ENCODE data around the gene GTF2A1L. TPM values are rescaled to one million over a fixed set of nuclear protein-coding genes. Genes with fewer than 3 reads are reported as not detected.
"Not testable (repeated sequence)": the region's sequence is repeated elsewhere in the genome, so short reads cannot be mapped to it uniquely, and the experiment has no call there.

GTF2A1L gene
- total and polyA plus RNA-seq, 3 donors from 2014 or later: 24.4 to 99.0 (median 36.1) TPM

- DNase-seq: no peak
- TF ChIP-seq POLR2A (IDR thresholded peaks at IDR 0.05): no peak
- TF ChIP-seq, protein P1, sequence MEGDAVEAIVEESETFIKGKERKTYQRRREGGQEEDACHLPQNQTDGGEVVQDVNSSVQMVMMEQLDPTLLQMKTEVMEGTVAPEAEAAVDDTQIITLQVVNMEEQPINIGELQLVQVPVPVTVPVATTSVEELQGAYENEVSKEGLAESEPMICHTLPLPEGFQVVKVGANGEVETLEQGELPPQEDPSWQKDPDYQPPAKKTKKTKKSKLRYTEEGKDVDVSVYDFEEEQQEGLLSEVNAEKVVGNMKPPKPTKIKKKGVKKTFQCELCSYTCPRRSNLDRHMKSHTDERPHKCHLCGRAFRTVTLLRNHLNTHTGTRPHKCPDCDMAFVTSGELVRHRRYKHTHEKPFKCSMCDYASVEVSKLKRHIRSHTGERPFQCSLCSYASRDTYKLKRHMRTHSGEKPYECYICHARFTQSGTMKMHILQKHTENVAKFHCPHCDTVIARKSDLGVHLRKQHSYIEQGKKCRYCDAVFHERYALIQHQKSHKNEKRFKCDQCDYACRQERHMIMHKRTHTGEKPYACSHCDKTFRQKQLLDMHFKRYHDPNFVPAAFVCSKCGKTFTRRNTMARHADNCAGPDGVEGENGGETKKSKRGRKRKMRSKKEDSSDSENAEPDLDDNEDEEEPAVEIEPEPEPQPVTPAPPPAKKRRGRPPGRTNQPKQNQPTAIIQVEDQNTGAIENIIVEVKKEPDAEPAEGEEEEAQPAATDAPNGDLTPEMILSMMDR (IDR thresholded peaks at IDR 0.05): no peak
- Histone ChIP-seq H3K4me1 (no peaks in the 10 kb centered on the region), H3K4me3 (no peak overlapping the region), H3K9me3 (no peaks in the 10 kb centered on the region), H3K27me3 (no peaks in the 10 kb centered on the region), H3K27ac (no peak overlapping the region), H3K36me3 (ENCODE audit: low read depth, missing control alignments) (no peaks in the 10 kb centered on the region)
- intact Hi-C loops (cut with DNase I; ENCODE audit: low total_unique reads): no loop called here
- 86 to 97% methylated on average over 2 of the region's 2 CpGs for WGBS, 2 donors
Measured at GRCh38 chr2:48619526-48619925, 1.9 kb downstream of the GTF2A1L start.

DNA sequence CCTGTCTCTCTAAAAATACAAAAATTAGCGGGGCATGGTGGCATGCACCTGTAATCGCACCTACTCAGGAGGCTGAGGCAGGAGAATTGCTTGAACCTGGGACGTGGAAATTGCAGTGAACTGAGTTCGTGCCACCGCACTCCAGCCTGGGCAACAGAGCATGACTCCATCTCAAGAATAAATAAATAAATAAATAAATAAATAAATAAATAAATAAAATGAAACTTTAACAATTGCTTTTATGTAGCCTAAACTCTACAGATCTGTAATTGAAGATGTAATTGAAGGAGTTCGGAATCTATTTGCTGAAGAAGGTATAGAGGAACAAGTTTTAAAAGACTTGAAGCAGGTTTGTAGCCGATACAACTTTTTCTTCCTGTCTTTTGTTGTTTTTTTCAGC lies 2.9 kb downstream of the GTF2A1L start:
- H3K9me3 ChIP-seq: no peaks in the 10 kb centered on the region
- H3K27ac ChIP-seq: no peak overlapping the region
- no peaks in the 10 kb centered on the region for H3K36me3 ChIP-seq (ENCODE audit: low read depth, missing control alignments)
- no peak overlapping the region for H3K4me3 ChIP-seq
- intact Hi-C loops (cut with DNase I; ENCODE audit: low total_unique reads): no loop called here
- TF ChIP-seq, protein P1 (IDR thresholded peaks at IDR 0.05): no peak
- TF ChIP-seq POLR2A (IDR thresholded peaks at IDR 0.05): no peak
- 94 to 95% methylated on average over 7 of the region's 7 CpGs for WGBS, 2 donors
- DNase-seq: no peak
- H3K27me3 ChIP-seq: no peaks in the 10 kb centered on the region
- no peaks in the 10 kb centered on the region for H3K4me1 ChIP-seq

GRCh38 chr2:48622691-48623090 lies 5.0 kb downstream of the GTF2A1L start:
- DNase-seq; H3K4me1 ChIP-seq; H3K27me3 ChIP-seq; H3K9me3 ChIP-seq; intact Hi-C loops (cut with DNase I; ENCODE audit: low total_unique reads); H3K4me3 ChIP-seq; H3K36me3 ChIP-seq (ENCODE audit: low read depth, missing control alignments); H3K27ac ChIP-seq: not testable (repeated sequence)
- 87 to 90% methylated on average over 5 of the region's 5 CpGs for WGBS, 2 donors

DNA sequence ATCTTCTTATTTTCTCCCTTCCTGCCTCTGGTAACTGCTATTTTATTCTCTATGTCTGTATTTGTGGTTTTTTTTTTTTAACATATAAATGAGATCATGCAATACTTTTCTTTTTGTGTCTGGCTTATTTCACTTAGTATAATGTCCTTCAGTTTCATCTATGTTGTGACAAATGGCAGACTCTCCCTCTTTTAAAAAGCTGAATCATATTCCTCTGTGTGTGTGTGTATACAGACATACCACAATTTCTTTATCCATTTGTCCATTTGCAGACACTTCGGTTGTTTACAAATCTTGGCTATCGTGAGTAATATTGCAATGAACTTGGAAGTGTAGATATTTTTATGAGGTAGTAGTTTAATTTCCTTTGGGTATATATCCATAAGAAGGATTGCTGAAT lies 7.0 kb downstream of the GTF2A1L start:
- DNase-seq: no peak
- no peaks in the 10 kb centered on the region for H3K9me3 ChIP-seq
- no peaks in the 10 kb centered on the region for H3K4me1 ChIP-seq
- H3K36me3 ChIP-seq (ENCODE audit: low read depth, missing control alignments): no peaks in the 10 kb centered on the region
- TF ChIP-seq POLR2A (IDR thresholded peaks at IDR 0.05): no peak
- TF ChIP-seq, protein P1 (IDR thresholded peaks at IDR 0.05): no peak
- H3K27ac ChIP-seq: no peak overlapping the region
- H3K4me3 ChIP-seq: no peak overlapping the region
- intact Hi-C loops (cut with DNase I; ENCODE audit: low total_unique reads): no loop called here
- no peaks in the 10 kb centered on the region for H3K27me3 ChIP-seq
- WGBS, 2 donors: 93 to 97% methylated on average over 2 of the region's 2 CpGs

DNA sequence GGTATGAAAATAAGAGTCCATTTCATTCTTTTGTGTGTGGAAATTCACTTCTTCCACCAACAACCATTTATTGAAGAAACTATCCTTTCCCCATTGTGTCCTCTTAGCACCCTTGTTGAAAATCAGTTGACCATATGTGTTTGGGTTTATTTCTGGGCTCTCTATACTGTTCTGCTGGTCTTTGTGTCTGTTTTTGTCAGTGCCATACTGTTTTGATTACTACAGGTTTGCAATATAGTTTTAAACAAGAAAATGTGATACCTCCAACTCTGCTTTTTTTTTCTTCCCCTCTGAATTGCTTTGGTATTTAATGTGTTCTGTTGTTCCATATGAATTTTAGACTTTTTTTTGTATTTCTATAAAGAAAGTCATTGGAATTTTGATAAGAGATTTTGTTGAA lies 8.4 kb downstream of the GTF2A1L start:
- H3K9me3 ChIP-seq: no peaks in the 10 kb centered on the region
- no peak for DNase-seq
- H3K4me1 ChIP-seq: no peaks in the 10 kb centered on the region
- no peaks in the 10 kb centered on the region for H3K36me3 ChIP-seq (ENCODE audit: low read depth, missing control alignments)
- H3K27me3 ChIP-seq: no peaks in the 10 kb centered on the region
- H3K27ac ChIP-seq: no peak overlapping the region
- TF ChIP-seq POLR2A (IDR thresholded peaks at IDR 0.05): no peak
- TF ChIP-seq, protein P1 (IDR thresholded peaks at IDR 0.05): no peak
- no peak overlapping the region for H3K4me3 ChIP-seq
- intact Hi-C loops (cut with DNase I; ENCODE audit: low total_unique reads): no loop called here
